T-helper 2 cell (primary cell): ENCODE data around the gene PRDX6.
"Not testable (repeated sequence)": the region's sequence is repeated elsewhere in the genome, so short reads cannot be mapped to it uniquely, and the experiment has no call there.

Experiments
- DNase-seq, 5 experiments: peaks; one replicate each; pipeline versions ENCODE4 v3.0.0 to v3.0.0-alpha.2; 2012 to 2022
- total RNA-seq, 2 donors: gene quantifications; one replicate each; lab custom pipeline; 2026; lab: John Stamatoyannopoulos, UW

PRDX6 gene
- 52.1 to 59.7 reads per million in 2 donors for total RNA-seq

GRCh38 chr1:173477286-173478093, at the start of gene PRDX6:
PRDX6 (plus strand) TSS chr1:173477335; CDS start chr1:173477398, 63 bp downstream.
- peak in 4 of 5 experiments; percentile 73 to 86 (median 77) for DNase-seq

- peak; percentile 19 to 69 (median 36) for DNase-seq
These were observed 47.4 kb upstream of the PRDX6 start for GRCh38 chr1:173429471-173430402.

- no peak for DNase-seq
These were observed 46.3 kb upstream of the PRDX6 start for GRCh38 chr1:173430677-173431303.

- peak; percentile 51 to 85 (median 70) for DNase-seq
These were observed 45.7 kb upstream of the PRDX6 start for GRCh38 chr1:173431304-173432045.

GRCh38 chr1:173432331-173432730, 44.8 kb upstream of the PRDX6 start:
- no peak for DNase-seq

- no peak for DNase-seq
These were observed 43.3 kb upstream of the PRDX6 start for GRCh38 chr1:173433751-173434326.

- no peak for DNase-seq
These were observed 40.2 kb upstream of the PRDX6 start for GRCh38 chr1:173436841-173437428.

GRCh38 chr1:173438675-173439074, 38.5 kb upstream of the PRDX6 start:
- DNase-seq = no peak

- DNase-seq = no peak
These were observed 36.7 kb upstream of the PRDX6 start for GRCh38 chr1:173440430-173440829.

GRCh38 chr1:173444757-173445156, 32.4 kb upstream of the PRDX6 start:
- no peak for DNase-seq

- DNase-seq = no peak
These were observed 32.0 kb upstream of the PRDX6 start for GRCh38 chr1:173445164-173445563.

GRCh38 chr1:173445656-173446055, 31.5 kb upstream of the PRDX6 start:
- no peak for DNase-seq

- no peak for DNase-seq
These were observed 29.9 kb upstream of the PRDX6 start for GRCh38 chr1:173447224-173447623.

GRCh38 chr1:173448945-173449344, 28.2 kb upstream of the PRDX6 start:
- DNase-seq = no peak

GRCh38 chr1:173451981-173452380, 25.2 kb upstream of the PRDX6 start:
- DNase-seq = no peak

- no peak for DNase-seq
These were observed 23.2 kb upstream of the PRDX6 start for GRCh38 chr1:173453982-173454381.

GRCh38 chr1:173454966-173455524, 22.1 kb upstream of the PRDX6 start:
- DNase-seq = peak in 2 of 5 experiments; percentile 29 to 57

- DNase-seq = no peak
These were observed 17.2 kb upstream of the PRDX6 start for GRCh38 chr1:173459885-173460284.

- not testable (repeated sequence) for DNase-seq
These were observed 14.5 kb upstream of the PRDX6 start for GRCh38 chr1:173462666-173463065.

GRCh38 chr1:173464185-173464584, 12.9 kb upstream of the PRDX6 start:
- DNase-seq = not testable (repeated sequence)

- no peak for DNase-seq
These were observed 9.7 kb upstream of the PRDX6 start for GRCh38 chr1:173467426-173467825.
